ENCODE results near the gene FIGLA. TPM values are rescaled to one million over a fixed set of nuclear protein-coding genes. Genes with fewer than 3 reads are reported as not detected.

Gene FIGLA
- polyA plus RNA-seq, 1 donor (not counting 4 experiments of a cell fraction or from before 2014, with no cell fraction given) = not detected

- DNase-seq (ENCODE audit: low read depth, low spot score) (no peak), FAIRE-seq (no peak)
- no peak overlapping the region for H3K27ac ChIP-seq (ENCODE audit: control insufficient read depth, insufficient read depth, low read length)
- no peak overlapping the region for H3K4me3 ChIP-seq (ENCODE audit: control insufficient read depth in 2 of 3, extremely low read depth in 1 of 3, insufficient read depth in 2 of 3, low read depth in 1 of 3, low read length in 3 of 3)
- no peak overlapping the region for H3K4me2 ChIP-seq (ENCODE audit: control insufficient read depth, extremely low read depth, insufficient read depth, low read depth, low read length)
- no peaks in the 10 kb centered on the region for H4K20me1 ChIP-seq (ENCODE audit: control insufficient read depth, extremely low read depth, insufficient read depth, low read length)
- H3K9me1 ChIP-seq (ENCODE audit: control insufficient read depth, extremely low read depth, insufficient read depth, low read length) = no peaks in the 10 kb centered on the region
- TF ChIP-seq EZH2 (IDR thresholded peaks at IDR 0.05; ENCODE audit: low read length) (no peak), CTCF (optimal IDR thresholded peaks at IDR 0.05 in 1 of 3, IDR thresholded peaks at IDR 0.05 in 1 of 3, conservative IDR thresholded peaks at IDR 0.05 in 1 of 3; ENCODE audit: extremely low read depth in 1 of 3, insufficient read depth in 2 of 3, low read length in 3 of 3) (peak in 1 of 3 experiments; percentile 25)
- H2AFZ ChIP-seq (ENCODE audit: control insufficient read depth, low read length) = no peak overlapping the region
- dilution Hi-C loops (cut with MboI; ENCODE audit: extremely low pct_ligation_motif_present, low sequenced_read_pairs) = no loop called here
- no peaks in the 10 kb centered on the region for H3K4me1 ChIP-seq (ENCODE audit: control insufficient read depth, extremely low read depth, insufficient read depth, low read length)
- H3K9ac ChIP-seq (ENCODE audit: control insufficient read depth, extremely low read depth, insufficient read depth, low read length) = no peak overlapping the region
- no peaks in the 10 kb centered on the region for H3K36me3 ChIP-seq (ENCODE audit: control insufficient read depth in 2 of 2, extremely low read depth in 1 of 2, insufficient read depth in 2 of 2, low read length in 2 of 2)
- no peaks in the 10 kb centered on the region for H3K9me3 ChIP-seq (ENCODE audit: control insufficient read depth, low read depth, low read length)
- H3K27me3 ChIP-seq (ENCODE audit: control insufficient read depth, extremely low read depth, insufficient read depth, low read length) = no peaks in the 10 kb centered on the region
- no peaks in the 10 kb centered on the region for H3K79me2 ChIP-seq (ENCODE audit: control insufficient read depth, insufficient read depth, low read length)
These were observed 42.2 kb downstream of the FIGLA start for GRCh38 chr2:70748002-70748784.

GRCh38 chr2:70747284-70747683 lies 43.2 kb downstream of the FIGLA start:
- Histone ChIP-seq H3K9me3 (ENCODE audit: control insufficient read depth, low read depth, low read length) (no peaks in the 10 kb centered on the region), H2AFZ (ENCODE audit: control insufficient read depth, low read length) (no peak overlapping the region), H3K9ac (ENCODE audit: control insufficient read depth, extremely low read depth, insufficient read depth, low read length) (no peak overlapping the region), H3K27ac (ENCODE audit: control insufficient read depth, insufficient read depth, low read length) (no peak overlapping the region), H4K20me1 (ENCODE audit: control insufficient read depth, extremely low read depth, insufficient read depth, low read length) (no peaks in the 10 kb centered on the region), H3K27me3 (ENCODE audit: control insufficient read depth, extremely low read depth, insufficient read depth, low read length) (no peaks in the 10 kb centered on the region), H3K4me2 (ENCODE audit: control insufficient read depth, extremely low read depth, insufficient read depth, low read depth, low read length) (no peak overlapping the region), H3K36me3 (ENCODE audit: control insufficient read depth in 2 of 2, extremely low read depth in 1 of 2, insufficient read depth in 2 of 2, low read length in 2 of 2) (no peaks in the 10 kb centered on the region), H3K79me2 (ENCODE audit: control insufficient read depth, insufficient read depth, low read length) (no peaks in the 10 kb centered on the region), H3K9me1 (ENCODE audit: control insufficient read depth, extremely low read depth, insufficient read depth, low read length) (no peaks in the 10 kb centered on the region), H3K4me1 (ENCODE audit: control insufficient read depth, extremely low read depth, insufficient read depth, low read length) (no peaks in the 10 kb centered on the region), H3K4me3 (ENCODE audit: control insufficient read depth in 2 of 3, extremely low read depth in 1 of 3, insufficient read depth in 2 of 3, low read depth in 1 of 3, low read length in 3 of 3) (no peak overlapping the region)
- dilution Hi-C loops (cut with MboI; ENCODE audit: extremely low pct_ligation_motif_present, low sequenced_read_pairs) = no loop called here
- no peak for DNase-seq (ENCODE audit: low read depth, low spot score)
- no peak for FAIRE-seq
- TF ChIP-seq CTCF (optimal IDR thresholded peaks at IDR 0.05 in 1 of 3, IDR thresholded peaks at IDR 0.05 in 1 of 3, conservative IDR thresholded peaks at IDR 0.05 in 1 of 3; ENCODE audit: extremely low read depth in 1 of 3, insufficient read depth in 2 of 3, low read length in 3 of 3) = no peak
- no peak for TF ChIP-seq EZH2 (IDR thresholded peaks at IDR 0.05; ENCODE audit: low read length)
